Activated CD4-positive, alpha-beta T cell treated with anti-CD3 and anti-CD28 coated beads, Interleukin-2, amount 10 ng/mL, durations not matched to agents 24 days and 14 days (primary cell): ENCODE measurements around the gene C3orf18. TPM values are rescaled to one million over a fixed set of nuclear protein-coding genes. Genes with fewer than 3 reads are reported as not detected.

Experiments used
- DNase-seq: peaks from one replicate; pipeline ENCODE4 v3.0.0; 2022
- H3K27ac Mint-ChIP-seq: one replicate; pipeline ENCODE4 v1.8.0; 2022; ENCODE audit warnings: mild to moderate bottlenecking, mixed read lengths
- H3K27me3 Mint-ChIP-seq: one replicate; pipeline ENCODE4 v1.8.0; 2022; ENCODE audit warnings: mixed read lengths
- H3K36me3 Mint-ChIP-seq: one replicate; pipeline ENCODE4 v1.8.0; 2022; ENCODE audit warnings: low read depth, mild to moderate bottlenecking, mixed read lengths
- H3K4me1 Mint-ChIP-seq: one replicate; pipeline ENCODE4 v1.8.0; 2021; ENCODE audit warnings: mixed read lengths
- H3K4me3 Mint-ChIP-seq: one replicate; pipeline ENCODE4 v1.8.0; 2022; ENCODE audit warnings: mild to moderate bottlenecking, moderate library complexity, mixed read lengths
- H3K9me3 Mint-ChIP-seq: one replicate; pipeline ENCODE4 v1.8.0; 2021; ENCODE audit warnings: mixed read lengths
- intact Hi-C: fragments of 100-400 bp; cut with micrococcal nuclease; formaldehyde crosslinking; loops from one replicate; pipeline ENCODE4 v1.15.1; 2023
- total RNA-seq: library from RNA; stranded (reverse); gene quantifications from 2 replicates; pipeline ENCODE4 v1.2.3, GENCODE V29; 2022

Gene C3orf18
- total RNA-seq, 1 donor from 2014 or later, result 32.6 TPM

GRCh38 chr3:50599716-50600118, 32.2 kb upstream of the C3orf18 start:
- peak overlapping the region; percentile 93 for H3K4me3 Mint-ChIP-seq
- intact Hi-C loops, result loop anchor here (10.0 kb wide), 1 partner anchor 1655 kb away; no protein-coding TSS in a partner anchor
- DNase-seq, result no peak
- peak overlapping the region; percentile 98 for H3K27ac Mint-ChIP-seq
- peaks cover 73% of the 10 kb centered on the region for H3K4me1 Mint-ChIP-seq
- no peaks in the 10 kb centered on the region for H3K9me3 Mint-ChIP-seq
- H3K27me3 Mint-ChIP-seq, result no peaks in the 10 kb centered on the region
- peaks cover 60% of the 10 kb centered on the region for H3K36me3 Mint-ChIP-seq

GRCh38 chr3:50599115-50599715, 31.7 kb upstream of the C3orf18 start:
- H3K27me3 Mint-ChIP-seq, result no peaks in the 10 kb centered on the region

GRCh38 chr3:50594253-50594785, 26.8 kb upstream of the C3orf18 start:
- Mint-ChIP-seq H3K4me3 (peak overlapping the region; percentile 57), H3K9me3 (no peaks in the 10 kb centered on the region), H3K4me1 (peaks cover 68% of the 10 kb centered on the region), H3K36me3 (peaks cover 33% of the 10 kb centered on the region), H3K27ac (peak overlapping the region; percentile 95), H3K27me3 (no peaks in the 10 kb centered on the region)
- intact Hi-C loops, result no loop called here
- DNase-seq, result no peak

More at GRCh38 chr3:50599115-50599715, 31.7 kb upstream of the C3orf18 start:
- H3K27ac Mint-ChIP-seq, result peak overlapping the region; percentile 98
- H3K4me1 Mint-ChIP-seq, result peaks cover 75% of the 10 kb centered on the region
- H3K4me3 Mint-ChIP-seq, result peak overlapping the region; percentile 93
- peaks cover 58% of the 10 kb centered on the region for H3K36me3 Mint-ChIP-seq
- DNase-seq, result no peak
- intact Hi-C loops, result no loop called here
- H3K9me3 Mint-ChIP-seq, result no peaks in the 10 kb centered on the region

- Mint-ChIP-seq H3K27ac (peak overlapping the region; percentile 95), H3K36me3 (peaks cover 31% of the 10 kb centered on the region), H3K27me3 (no peaks in the 10 kb centered on the region), H3K4me1 (peaks cover 73% of the 10 kb centered on the region), H3K4me3 (peak overlapping the region; percentile 57), H3K9me3 (no peaks in the 10 kb centered on the region)
- intact Hi-C loops, result no loop called here
- DNase-seq, result peak; percentile 66
Measured at GRCh38 chr3:50592568-50592967, 25.0 kb upstream of the C3orf18 start.

- peak overlapping the region; percentile 95 for H3K27ac Mint-ChIP-seq
- intact Hi-C loops, result no loop called here
Measured at GRCh38 chr3:50591196-50591741, 23.7 kb upstream of the C3orf18 start.

GRCh38 chr3:50588759-50589433, 21.3 kb upstream of the C3orf18 start:
- H3K4me1 Mint-ChIP-seq, result peaks cover 80% of the 10 kb centered on the region
- peaks cover 37% of the 10 kb centered on the region for H3K36me3 Mint-ChIP-seq
- H3K9me3 Mint-ChIP-seq, result no peaks in the 10 kb centered on the region
- no peaks in the 10 kb centered on the region for H3K27me3 Mint-ChIP-seq
- H3K4me3 Mint-ChIP-seq, result peak overlapping the region; percentile 72
- no peak for DNase-seq
- intact Hi-C loops, result loop anchor here (1.0 kb wide), 1 partner anchor 16 kb away; no protein-coding TSS in a partner anchor
- H3K27ac Mint-ChIP-seq, result peak overlapping the region; percentile 95

More at GRCh38 chr3:50591196-50591741, 23.7 kb upstream of the C3orf18 start:
- DNase-seq, result peak; percentile 78
- peaks cover 81% of the 10 kb centered on the region for H3K4me1 Mint-ChIP-seq
- peaks cover 34% of the 10 kb centered on the region for H3K36me3 Mint-ChIP-seq
- no peaks in the 10 kb centered on the region for H3K9me3 Mint-ChIP-seq
- no peaks in the 10 kb centered on the region for H3K27me3 Mint-ChIP-seq
- peak overlapping the region; percentile 57 for H3K4me3 Mint-ChIP-seq

- peak; percentile 89 for DNase-seq
- Mint-ChIP-seq H3K36me3 (peaks cover 43% of the 10 kb centered on the region), H3K4me3 (peak overlapping the region; percentile 72), H3K9me3 (no peaks in the 10 kb centered on the region), H3K27me3 (no peaks in the 10 kb centered on the region), H3K4me1 (peaks cover 79% of the 10 kb centered on the region), H3K27ac (peak overlapping the region; percentile 95)
- intact Hi-C loops, result loop anchor here (1.0 kb wide), 1 partner anchor 15 kb away; no protein-coding TSS in a partner anchor
Measured at GRCh38 chr3:50587806-50588758, 20.5 kb upstream of the C3orf18 start.

GRCh38 chr3:50587373-50587772, 19.8 kb upstream of the C3orf18 start:
- Mint-ChIP-seq H3K36me3 (peaks cover 46% of the 10 kb centered on the region), H3K27ac (peak overlapping the region; percentile 95), H3K9me3 (no peaks in the 10 kb centered on the region), H3K4me3 (peak overlapping the region; percentile 72), H3K4me1 (peaks cover 77% of the 10 kb centered on the region), H3K27me3 (no peaks in the 10 kb centered on the region)
- intact Hi-C loops, result no loop called here
- DNase-seq, result no peak

GRCh38 chr3:50586763-50587070, 19.2 kb upstream of the C3orf18 start:
- peaks cover 50% of the 10 kb centered on the region for H3K36me3 Mint-ChIP-seq
- H3K27ac Mint-ChIP-seq, result peak overlapping the region; percentile 95
- no peak for DNase-seq
- no peaks in the 10 kb centered on the region for H3K9me3 Mint-ChIP-seq
- H3K4me1 Mint-ChIP-seq, result peaks cover 75% of the 10 kb centered on the region
- intact Hi-C loops, result no loop called here
- H3K4me3 Mint-ChIP-seq, result no peak overlapping the region
- no peaks in the 10 kb centered on the region for H3K27me3 Mint-ChIP-seq

- intact Hi-C loops, result no loop called here
- peaks cover 55% of the 10 kb centered on the region for H3K36me3 Mint-ChIP-seq
- DNase-seq, result no peak
- H3K9me3 Mint-ChIP-seq, result no peaks in the 10 kb centered on the region
- peaks cover 76% of the 10 kb centered on the region for H3K4me1 Mint-ChIP-seq
- no peak overlapping the region for H3K4me3 Mint-ChIP-seq
- peak overlapping the region; percentile 95 for H3K27ac Mint-ChIP-seq
- no peaks in the 10 kb centered on the region for H3K27me3 Mint-ChIP-seq
Measured at GRCh38 chr3:50585919-50586762, 18.6 kb upstream of the C3orf18 start.

GRCh38 chr3:50584391-50584790, 16.8 kb upstream of the C3orf18 start:
- intact Hi-C loops, result no loop called here
- DNase-seq, result no peak
- no peaks in the 10 kb centered on the region for H3K27me3 Mint-ChIP-seq
- H3K36me3 Mint-ChIP-seq, result peaks cover 65% of the 10 kb centered on the region
- peak overlapping the region; percentile 95 for H3K27ac Mint-ChIP-seq
- H3K9me3 Mint-ChIP-seq, result no peaks in the 10 kb centered on the region
- H3K4me1 Mint-ChIP-seq, result peaks cover 80% of the 10 kb centered on the region
- no peak overlapping the region for H3K4me3 Mint-ChIP-seq

- no peaks in the 10 kb centered on the region for H3K9me3 Mint-ChIP-seq
- H3K27ac Mint-ChIP-seq, result peak overlapping the region; percentile 95
- peaks cover 81% of the 10 kb centered on the region for H3K4me1 Mint-ChIP-seq
- intact Hi-C loops, result no loop called here
- no peak for DNase-seq
- H3K4me3 Mint-ChIP-seq, result no peak overlapping the region
- peaks cover 70% of the 10 kb centered on the region for H3K36me3 Mint-ChIP-seq
- no peaks in the 10 kb centered on the region for H3K27me3 Mint-ChIP-seq
Measured at GRCh38 chr3:50583897-50584296, 16.4 kb upstream of the C3orf18 start.
